WI38 (cell line): Measurements from ENCODE around the gene DNAJC25.
"Not testable (repeated sequence)": the region's sequence is repeated elsewhere in the genome, so short reads cannot be mapped to it uniquely, and the experiment has no call there.

Experiments
- H3K4me3 ChIP-seq: 2 replicates; pipeline ENCODE4 v1.5.1; 2011; ENCODE audit warnings: low read depth, mild to moderate bottlenecking, control low read depth, low read length
- TF ChIP-seq, protein P1 (sequence below): IDR thresholded peaks from 2 replicates; pipeline ENCODE4 v1.5.1; 2012; ENCODE audit warnings: low read depth, mild to moderate bottlenecking, control low read depth, low read length

The DNAJC25 gene

GRCh38 chr9:111663301-111663823, 32.2 kb downstream of the DNAJC25 start:
- TF ChIP-seq, protein P1, sequence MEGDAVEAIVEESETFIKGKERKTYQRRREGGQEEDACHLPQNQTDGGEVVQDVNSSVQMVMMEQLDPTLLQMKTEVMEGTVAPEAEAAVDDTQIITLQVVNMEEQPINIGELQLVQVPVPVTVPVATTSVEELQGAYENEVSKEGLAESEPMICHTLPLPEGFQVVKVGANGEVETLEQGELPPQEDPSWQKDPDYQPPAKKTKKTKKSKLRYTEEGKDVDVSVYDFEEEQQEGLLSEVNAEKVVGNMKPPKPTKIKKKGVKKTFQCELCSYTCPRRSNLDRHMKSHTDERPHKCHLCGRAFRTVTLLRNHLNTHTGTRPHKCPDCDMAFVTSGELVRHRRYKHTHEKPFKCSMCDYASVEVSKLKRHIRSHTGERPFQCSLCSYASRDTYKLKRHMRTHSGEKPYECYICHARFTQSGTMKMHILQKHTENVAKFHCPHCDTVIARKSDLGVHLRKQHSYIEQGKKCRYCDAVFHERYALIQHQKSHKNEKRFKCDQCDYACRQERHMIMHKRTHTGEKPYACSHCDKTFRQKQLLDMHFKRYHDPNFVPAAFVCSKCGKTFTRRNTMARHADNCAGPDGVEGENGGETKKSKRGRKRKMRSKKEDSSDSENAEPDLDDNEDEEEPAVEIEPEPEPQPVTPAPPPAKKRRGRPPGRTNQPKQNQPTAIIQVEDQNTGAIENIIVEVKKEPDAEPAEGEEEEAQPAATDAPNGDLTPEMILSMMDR, result no peak
- H3K4me3 ChIP-seq, result no peak overlapping the region; the same call in 1 of the 2 replicates

DNA sequence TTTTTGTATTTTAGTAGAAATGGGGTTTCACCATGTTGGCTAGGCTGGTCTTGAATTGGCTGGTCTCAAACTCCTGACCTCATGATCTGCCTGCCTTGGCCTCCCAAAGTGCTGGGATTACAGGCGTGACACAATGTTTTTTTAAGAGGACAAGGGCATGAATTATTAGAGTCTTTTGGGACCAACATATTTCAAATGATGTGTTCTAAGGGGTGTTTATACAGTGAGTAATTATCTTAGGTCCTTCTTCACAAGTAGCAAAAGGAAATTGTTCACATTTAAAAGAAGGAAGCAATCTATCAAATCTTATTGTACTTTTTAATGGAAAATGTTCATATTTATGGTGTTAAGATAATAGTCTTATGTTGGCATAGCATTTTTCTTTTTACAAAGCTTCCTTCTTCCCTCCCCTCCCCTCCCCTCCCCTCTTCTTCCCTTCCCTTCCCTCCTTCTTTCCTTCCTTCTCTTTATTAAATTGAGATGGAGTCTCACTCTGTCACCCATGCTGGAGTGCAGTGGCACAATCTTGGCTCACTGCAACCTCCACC, 37.0 kb downstream of the DNAJC25 start:
- TF ChIP-seq, protein P1, result no peak
- H3K4me3 ChIP-seq, result no peak overlapping the region

GRCh38 chr9:111668601-111669000, 37.5 kb downstream of the DNAJC25 start:
- not testable (repeated sequence) for H3K4me3 ChIP-seq

GRCh38 chr9:111674319-111674718, 43.2 kb downstream of the DNAJC25 start:
- TF ChIP-seq, protein P1, result no peak
- H3K4me3 ChIP-seq, result no peak overlapping the region

DNA sequence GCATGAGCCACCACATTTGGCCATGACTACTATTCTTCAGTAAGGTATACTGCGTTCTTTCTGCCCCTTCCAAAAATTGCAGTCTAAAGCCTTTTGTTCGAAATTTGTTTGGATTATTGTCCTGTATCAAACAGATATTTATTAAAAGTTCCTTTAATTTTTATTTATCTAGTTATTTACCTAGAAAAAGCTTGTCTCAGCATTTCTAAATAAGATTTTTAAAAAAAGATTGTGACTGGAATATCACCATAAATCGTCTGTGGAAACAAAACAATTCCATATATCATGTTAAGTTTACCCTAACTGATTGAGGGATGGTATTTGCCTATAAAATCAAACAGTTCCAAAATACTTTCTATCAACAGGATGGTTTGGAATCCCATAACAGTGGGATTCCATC, 45.0 kb downstream of the DNAJC25 start:
- TF ChIP-seq, protein P1, result no peak
- no peak overlapping the region for H3K4me3 ChIP-seq

GRCh38 chr9:111678293-111678692, 47.2 kb downstream of the DNAJC25 start:
- TF ChIP-seq, protein P1, result no peak
- no peak overlapping the region for H3K4me3 ChIP-seq

DNA sequence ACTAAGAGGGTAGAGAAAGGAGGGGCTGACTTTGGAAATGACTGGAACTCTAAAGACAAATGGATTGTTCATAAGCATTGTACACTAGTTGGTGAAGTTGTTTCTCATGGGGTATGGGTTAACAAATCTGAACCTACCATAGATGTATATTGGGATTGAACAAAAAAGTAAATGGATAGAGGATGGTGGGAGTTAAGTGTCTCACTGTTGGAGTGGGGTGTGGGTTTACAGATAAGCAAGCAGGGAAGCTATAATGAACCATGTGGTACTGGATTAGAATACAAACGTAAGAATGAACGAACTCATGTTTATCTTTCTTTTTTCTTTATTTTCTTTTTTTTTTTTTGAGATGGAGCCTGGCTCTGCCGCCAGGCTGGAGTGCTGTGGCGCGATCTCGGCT, 48.1 kb downstream of the DNAJC25 start:
- TF ChIP-seq, protein P1, result no peak
- H3K4me3 ChIP-seq, result no peak overlapping the region

DNA sequence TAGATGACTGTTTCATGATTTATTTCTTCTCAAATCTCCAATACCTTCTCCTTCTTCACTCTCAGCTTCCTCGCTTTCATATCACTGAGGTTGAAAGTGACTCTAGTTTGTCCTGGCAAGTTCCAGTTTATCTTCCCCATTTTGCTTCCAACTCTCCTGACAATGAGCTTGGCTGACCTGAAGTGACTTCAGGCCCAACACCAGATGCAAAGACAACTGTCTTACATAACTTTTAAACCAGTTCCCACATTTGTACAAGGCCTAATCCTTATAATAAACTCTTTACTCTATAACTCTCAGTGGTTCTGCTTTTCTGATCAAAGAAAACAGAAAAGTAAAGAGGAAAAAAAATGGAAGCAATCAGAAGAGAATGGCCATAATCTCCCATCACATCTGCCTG, 52.3 kb downstream of the DNAJC25 start:
- H3K4me3 ChIP-seq, result no peak overlapping the region
- TF ChIP-seq, protein P1, result no peak
